Activated CD4-positive, alpha-beta T cell treated with anti-CD3 and anti-CD28 coated beads, Interleukin-2, amount 50 U/mL, for 48 hours (primary cell): ENCODE results near the gene PRDM10.

Experiments
- DNase-seq, 2 experiments: peaks; one replicate each; pipeline ENCODE4 v3.0.0-alpha.2; 2020

PRDM10 gene

GRCh38 chr11:130008326-130008725, 5.7 kb upstream of the PRDM10 start:
- no peak for DNase-seq

DNA sequence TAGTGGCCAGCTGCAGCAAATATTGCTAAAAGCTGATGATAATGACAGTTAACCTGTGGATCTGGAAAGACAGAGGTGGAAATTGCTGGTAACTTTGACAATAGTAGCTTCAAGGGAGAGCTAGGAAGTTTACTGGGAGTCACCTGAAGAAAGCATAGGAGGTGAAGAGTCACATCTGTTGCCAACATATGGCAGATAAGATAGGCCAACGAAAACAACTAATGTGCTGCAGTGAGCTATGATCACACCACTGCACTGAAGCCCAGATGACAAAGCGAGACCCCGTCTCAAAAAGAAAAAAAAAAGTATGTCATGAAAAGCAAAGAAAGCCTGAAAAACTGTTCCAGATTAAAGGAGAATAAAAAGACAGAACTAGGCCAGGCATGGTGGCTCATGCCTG, 4.3 kb upstream of the PRDM10 start:
- no peak for DNase-seq

- no peak for DNase-seq
These were observed 1.0 kb upstream of the PRDM10 start for GRCh38 chr11:130003717-130004001.

DNA sequence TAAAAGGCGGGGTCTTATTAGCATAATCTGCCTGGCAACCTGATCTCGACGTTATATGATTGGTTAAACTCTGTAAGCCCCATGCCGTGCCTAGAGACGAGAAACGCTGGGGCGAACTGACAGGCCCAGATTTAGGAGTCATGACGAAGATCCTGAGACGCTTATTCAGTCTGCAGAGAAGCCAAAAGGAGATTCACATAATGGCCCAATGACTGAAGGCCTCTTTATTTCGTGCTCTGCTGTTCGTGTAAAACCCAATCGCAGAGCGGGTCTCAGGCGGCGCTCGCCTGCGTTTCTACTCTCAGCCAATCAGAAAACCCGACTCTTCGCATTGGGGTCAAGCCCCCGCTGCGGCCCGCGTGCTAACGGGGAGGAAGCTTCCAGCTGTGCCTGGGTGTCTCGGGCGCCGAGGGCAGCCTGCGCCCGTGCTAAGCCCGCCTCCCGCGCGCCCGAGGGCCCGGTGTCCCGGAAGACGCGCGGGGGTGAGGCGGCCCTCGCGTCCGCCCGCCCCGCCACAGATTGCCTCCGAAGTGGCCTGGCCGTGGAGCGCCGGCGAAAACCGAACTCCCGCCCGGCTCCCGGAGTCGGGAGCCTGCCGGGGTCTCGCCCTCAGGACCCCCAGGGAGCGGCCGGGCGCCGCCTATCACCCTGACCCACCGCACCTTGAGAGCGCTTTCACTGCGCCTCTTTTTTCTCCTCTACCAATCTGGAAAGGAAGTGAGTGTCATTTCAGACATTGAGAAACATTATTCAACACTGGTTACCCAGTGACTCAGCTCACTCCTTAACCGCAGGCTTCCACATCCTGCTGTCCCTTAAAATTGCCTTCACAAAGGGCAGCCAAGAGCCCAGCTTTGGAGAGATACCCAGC, 446 bp upstream of the PRDM10 start:
- DNase-seq: peak; percentile 83 to 89

- DNase-seq: peak; percentile 44 to 50
These were observed 929 bp downstream of the PRDM10 start for GRCh38 chr11:130001461-130002351.

GRCh38 chr11:130000552-130001176, 2.0 kb downstream of the PRDM10 start:
- no peak for DNase-seq

DNA sequence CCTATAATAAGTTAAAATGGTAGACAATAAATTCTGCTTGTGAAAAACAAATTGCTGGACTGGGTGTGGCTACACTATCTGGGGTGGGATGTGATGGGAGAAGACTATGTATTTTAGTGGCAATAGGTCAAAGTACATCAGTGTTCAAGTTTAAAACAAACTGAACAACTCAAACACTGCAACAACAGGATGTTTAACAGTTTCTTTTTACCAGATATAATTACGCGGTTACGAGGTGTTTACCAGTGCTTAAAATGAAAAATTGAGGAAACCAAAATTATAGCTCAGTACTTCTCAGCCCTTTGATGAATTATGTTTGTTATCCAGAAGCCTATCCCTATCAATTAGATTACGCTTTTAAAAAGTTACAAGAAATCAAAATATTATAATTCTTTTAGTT, 3.2 kb downstream of the PRDM10 start:
- DNase-seq: no peak

GRCh38 chr11:129998905-129999304, 3.7 kb downstream of the PRDM10 start:
- no peak for DNase-seq

DNA sequence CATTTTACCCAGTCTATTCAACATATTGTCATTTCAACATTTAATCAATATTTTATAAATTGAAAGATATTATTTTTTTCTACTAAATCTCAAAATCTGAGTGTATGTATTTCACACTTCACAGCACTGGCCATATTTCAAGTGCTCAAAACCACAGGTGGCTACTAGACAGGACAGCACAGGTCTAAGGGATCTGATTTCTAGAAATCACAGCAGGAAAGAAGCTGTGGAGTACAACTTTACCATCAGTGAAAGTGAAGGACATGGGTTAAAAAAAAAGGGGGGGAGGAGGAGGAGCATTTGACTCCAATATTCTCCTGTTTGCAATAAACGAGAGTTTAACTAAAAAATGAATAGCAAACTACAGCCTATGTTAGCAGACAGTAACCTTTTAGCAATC, 4.5 kb downstream of the PRDM10 start:
- no peak for DNase-seq

DNA sequence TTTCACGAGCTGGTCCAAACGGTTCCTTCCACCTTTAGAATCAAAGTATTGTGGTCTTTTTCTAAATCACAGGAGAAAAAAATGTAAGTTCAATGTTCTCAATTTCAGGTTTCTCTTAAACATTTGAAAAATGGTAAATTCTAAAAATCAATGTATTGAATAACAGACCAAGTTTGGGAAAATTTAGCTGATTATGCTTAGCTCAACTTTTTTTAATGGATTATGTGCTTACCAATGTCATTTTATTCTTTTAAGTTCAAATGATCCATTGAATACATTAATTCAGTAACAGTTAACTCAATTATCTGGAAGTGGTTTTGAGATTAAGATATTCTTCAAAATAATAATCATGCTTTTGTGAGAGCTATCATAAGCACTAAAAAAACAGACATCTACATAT, 5.1 kb downstream of the PRDM10 start:
- no peak for DNase-seq

DNA sequence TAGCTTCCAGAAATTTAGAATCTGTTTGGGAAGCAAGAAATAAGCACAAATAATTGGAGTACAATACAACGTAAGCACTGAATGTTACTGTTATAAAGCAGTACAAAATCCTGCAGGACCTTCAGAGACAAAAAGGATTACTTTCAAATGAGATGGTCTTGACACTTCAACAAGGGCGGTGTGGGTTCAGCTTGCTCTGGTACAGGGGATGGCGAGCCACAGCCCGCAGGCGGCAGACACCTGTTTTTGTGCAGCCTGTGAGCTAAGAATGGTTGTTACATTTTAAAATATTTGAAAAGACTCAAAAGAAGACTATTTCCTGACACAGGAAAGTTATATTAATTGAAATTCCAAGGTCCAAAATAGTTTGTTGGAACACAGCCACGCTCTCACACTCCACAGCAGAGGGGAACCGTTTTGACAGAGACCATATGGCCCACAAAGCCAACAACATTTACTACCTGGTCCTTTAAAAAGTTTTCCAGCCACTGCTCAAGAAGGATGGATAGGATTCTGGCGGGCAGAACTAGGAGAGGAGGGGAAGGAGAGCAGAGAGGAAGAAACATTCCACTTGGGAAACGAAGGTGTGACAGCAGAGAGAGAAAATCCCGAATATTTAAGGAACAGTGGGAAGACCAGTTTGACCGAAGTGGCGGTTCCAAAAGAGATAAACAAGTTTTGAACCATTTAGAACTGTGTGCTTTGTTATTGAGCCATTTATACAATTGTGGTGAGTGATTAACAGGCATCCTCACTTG, 6.3 kb downstream of the PRDM10 start:
- DNase-seq: no peak

DNA sequence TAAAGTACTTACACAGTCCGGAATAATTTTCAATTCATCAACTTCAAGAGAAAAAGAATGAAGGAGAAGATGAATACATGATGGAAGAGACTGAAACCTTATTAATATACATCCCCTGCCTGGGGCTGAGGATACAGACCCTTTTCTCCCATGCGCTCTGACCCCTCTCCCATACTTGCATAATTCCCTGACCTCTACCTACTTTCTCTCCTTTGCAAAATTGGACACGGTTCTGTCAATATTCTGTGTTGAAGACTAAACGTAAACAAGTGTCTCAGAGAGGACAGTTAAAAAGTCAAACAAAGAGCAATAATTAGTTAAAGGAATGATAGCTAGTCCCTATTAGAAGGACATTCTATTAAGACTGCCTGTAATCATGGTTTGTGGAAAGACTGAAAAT, 7.5 kb downstream of the PRDM10 start:
- DNase-seq: no peak

DNA sequence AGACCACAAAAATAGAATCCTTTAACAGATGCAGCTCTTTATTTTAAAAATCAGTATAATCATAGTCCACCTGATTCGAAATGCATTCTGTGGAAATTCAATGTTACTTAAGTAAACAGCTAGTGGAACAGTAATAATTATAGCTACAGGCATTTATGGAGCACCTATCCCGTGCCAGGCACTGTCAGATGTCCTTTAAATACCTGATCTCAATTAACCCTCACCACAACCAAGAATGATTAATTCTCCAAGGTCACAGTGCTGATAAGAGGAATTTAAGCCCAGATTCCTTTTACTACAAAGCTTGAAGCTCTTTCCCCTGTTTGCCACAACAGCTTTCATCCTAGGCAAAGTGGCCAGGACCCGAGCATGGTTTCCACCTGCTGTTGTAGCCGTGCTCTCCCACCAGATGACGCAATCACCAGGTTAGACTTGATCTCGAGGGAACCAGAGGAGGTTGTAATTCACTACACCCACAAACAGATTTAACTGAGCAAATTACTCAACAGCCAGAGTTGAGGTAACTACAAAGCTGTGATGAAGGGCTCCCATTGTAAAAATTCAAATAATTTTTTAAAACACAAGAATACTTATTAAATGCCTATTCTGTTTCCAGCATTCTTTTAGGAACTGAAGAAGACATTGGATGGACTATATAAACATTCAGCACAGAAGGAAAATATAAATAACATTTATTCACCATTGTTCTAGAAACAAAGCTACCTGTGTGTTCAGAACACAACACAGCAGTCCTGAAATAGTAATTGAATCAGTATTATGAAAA, 10.3 kb downstream of the PRDM10 start:
- DNase-seq: peak; percentile 19 to 39

DNA sequence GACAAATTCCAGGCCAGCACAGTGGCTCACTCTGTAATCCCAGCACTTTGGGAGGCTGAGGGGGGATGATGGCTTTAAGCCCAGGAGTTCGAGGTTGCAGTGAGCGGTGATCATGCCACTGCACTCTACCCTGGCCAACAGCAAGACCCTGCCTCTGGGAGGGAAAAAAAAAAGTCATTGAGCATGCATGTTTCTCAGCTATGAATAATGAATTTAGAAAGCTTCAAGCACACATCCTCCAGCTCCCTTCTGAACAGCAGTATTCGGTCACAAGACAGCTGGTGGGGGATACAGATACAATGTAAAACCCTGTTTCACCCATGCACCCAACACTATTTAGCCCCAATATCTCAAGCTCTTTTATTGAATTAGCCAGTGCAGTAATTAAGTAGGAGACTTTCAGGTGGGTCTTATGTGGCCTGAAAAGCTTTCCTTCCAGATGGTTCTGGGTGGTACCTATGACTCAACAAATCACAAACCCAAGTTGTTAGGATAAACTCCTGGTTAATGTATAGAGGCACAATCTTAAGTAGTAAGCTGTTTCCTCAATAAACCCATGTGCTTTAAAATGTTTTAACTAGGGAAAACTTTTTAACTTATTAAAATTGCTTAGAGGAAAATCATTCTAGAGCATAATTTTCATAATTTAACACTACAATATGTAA, 13.4 kb downstream of the PRDM10 start:
- DNase-seq: no peak

GRCh38 chr11:129987950-129988349, 14.7 kb downstream of the PRDM10 start:
- DNase-seq: no peak

DNA sequence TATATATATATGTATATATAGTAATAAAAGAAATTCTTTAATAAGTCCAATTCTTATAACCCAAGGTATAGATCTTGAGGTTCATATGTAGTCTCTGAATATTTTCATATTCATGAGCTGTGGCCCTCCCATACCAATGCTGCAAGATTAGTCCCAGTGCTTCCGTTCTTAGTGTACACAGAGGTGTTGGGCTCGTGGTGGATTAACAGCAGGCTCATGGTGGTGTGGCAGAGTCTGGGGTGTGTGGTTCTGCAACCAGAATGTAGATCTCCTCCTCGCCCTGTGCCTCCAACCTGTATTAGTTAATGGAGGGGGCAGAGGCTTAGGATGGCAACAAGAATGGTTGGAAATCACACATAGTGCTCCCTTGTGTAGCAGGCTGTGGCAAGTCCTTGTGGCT, 16.8 kb downstream of the PRDM10 start:
- DNase-seq: no peak

GRCh38 chr11:129980086-129980485, 22.5 kb downstream of the PRDM10 start:
- DNase-seq: no peak

GRCh38 chr11:129979046-129979605, 23.5 kb downstream of the PRDM10 start:
- no peak for DNase-seq

DNA sequence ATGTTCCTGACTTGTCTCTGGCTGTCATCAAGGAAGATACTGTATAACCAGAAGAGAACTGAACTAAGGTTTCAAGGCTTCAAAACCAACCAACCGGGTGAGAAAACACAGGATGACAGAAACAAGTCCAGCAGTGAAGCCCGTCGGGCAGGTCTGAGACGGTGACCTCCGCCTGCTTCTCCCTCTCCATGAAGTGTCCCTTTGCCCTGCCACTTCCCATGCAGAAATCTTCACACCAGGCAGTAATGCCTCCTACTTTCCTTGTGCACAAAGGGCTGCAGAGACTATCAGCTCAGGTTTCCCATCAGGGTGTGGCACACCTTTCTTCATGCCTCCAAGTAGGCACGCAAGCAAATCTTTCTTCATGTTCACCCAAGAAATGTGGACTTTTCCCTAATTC, 24.2 kb downstream of the PRDM10 start:
- no peak for DNase-seq

DNA sequence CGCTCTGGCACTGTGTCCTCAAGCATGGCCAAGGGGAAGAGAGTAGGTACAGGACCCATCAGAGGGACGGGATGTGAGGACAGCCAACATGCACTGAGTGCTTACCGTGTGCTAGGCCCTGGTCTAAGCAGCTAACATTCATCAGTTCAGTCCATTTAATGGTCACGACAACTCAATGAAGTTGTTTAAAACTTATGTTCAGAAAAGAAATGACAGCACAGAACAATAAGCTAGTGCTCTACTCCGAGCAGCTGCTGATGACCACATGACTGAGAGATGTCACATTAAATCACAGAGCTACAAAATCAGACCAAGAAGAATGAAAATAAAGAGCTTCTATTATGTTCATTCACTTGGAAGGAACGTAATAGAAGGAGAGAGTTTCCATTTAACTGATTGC, 26.3 kb downstream of the PRDM10 start:
- DNase-seq: no peak

DNA sequence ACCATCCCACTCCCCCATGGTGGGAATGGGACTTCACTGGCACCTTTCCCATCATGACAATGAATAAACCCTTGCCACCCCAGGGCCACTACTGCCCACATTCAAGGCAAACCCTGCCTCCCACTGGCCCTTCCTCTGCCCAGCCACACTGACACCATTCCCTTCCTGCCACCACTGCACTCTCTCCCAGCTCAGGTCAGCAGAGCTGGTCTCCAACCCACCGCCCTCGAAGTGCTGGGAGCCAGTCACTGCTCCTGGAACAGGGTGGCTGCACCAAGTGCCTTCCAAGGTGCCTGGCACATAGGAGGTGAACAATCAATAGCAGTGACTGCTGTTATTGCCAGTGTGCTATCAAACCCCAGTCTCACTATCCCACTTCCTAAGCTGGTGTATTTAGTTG, 27.1 kb downstream of the PRDM10 start:
- DNase-seq: no peak
